NCI-H1436 (cell line): ENCODE measurements around the gene ATP6V0C.
"Not testable (repeated sequence)": the region's sequence is repeated elsewhere in the genome, so short reads cannot be mapped to it uniquely, and the experiment has no call there.

Experiments used
- DNase-seq: peaks from one replicate; lab custom pipeline; 2025; lab: John Stamatoyannopoulos, UW

Gene ATP6V0C

DNA sequence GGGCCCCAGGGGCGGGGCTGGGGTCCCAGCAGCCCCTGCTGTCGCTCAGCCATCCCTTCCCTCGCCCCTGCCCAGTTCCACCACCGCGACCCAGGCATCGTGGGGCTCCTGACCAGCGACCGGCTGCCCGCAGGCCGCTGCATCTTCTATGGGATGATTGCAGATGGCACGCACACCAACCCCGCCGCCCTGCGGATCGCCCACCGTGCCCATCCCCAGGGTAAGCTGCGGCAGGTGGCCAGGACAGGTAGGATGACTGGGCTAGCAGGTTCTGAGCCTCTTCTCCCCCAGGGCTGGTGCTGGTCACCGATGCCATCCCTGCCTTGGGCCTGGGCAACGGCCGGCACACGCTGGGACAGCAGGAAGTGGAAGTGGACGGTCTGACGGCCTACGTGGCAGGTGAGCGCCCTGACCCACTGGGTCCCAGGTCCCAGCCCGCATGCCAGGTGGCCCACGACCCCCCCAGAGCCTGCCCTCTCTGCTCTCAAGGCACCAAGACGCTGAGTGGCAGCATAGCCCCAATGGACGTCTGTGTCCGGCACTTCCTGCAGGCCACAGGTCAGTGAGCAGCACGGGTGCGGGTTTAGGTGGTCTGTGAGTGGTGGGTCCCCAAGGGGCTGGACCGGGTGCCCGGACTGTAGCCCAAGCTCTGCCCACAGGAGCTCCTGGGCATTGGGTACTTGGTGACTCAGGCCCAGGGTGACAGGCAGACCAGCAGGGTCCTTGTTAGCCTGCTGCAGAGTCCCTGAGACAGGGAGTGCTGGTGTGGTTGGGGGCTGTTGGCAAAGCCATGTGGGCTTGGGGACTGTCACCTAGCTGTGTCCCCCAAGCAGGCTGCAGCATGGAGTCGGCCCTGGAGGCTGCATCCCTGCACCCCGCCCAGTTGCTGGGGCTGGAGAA is 14.7 kb downstream of the ATP6V0C start:
- no peak for DNase-seq

- DNase-seq, result no peak
Measured at GRCh38 chr16:2529061-2529931, 15.5 kb downstream of the ATP6V0C start.

DNA sequence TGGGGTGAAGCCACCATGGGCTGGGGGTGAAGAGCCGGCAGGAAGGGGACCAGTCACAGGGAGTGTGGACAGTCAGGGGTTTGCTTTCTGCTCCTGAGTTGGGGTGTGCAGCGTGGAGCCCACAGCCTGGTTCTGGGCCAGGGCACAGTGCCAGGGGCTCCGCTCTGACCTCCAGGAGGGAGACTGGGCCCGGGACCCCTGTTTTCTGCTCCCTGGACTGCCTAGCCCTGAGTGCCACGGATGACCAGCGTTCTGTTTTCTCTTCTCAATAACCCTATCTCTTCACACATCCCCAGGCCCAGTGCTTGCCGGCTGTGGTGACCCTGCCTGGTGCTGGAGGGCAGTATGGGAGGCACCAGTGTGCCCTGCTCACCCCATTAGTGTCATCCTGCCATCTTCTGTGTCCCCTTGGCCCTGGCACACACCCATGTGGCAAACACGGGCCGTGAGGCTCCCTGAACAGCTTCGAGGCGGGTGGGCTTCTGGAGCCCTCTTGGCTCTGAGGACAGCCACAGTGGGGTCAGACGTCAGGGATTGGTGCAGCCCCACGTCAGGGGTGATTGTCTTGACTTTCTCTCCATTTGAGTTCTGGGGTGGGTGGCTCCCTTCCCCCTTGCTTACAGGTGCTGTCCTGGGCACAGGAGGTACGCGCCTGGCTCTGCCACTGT is 16.3 kb downstream of the ATP6V0C start:
- DNase-seq, result no peak

DNA sequence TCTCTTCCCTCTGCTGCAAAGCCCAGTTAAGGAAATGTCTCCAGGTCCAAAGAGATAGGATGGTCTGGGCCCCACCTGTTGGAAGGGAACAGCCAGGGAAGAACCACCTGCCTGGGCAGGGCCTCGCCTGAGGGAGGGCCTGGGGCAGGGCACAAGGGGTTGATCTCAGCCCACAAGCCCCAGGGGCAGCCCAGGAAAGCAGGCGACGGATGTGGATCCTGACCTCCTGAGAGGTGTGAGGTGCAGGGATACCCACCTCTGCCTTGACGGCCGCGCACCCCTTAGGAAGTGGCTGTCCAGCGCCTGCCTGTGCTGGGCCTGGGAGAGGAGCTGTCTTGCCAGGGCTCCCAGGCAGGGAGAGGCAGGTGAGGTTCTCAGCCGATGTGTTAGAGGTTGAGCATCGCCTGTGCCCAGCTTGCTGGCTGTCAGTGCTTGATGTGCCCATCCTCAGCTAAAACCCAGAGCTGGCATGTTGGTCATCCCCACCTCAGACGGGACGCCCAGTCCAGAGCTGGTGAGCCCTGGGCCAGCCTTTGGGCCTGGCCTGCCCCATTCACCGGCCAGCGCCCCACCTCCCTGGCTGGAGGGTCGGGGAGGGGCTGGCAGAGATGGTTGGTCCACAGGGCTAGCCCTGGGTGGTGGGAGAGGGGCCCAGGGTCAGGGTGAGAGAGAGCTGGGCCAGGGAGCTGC is 17.0 kb downstream of the ATP6V0C start:
- no peak for DNase-seq

- no peak for DNase-seq
Measured at GRCh38 chr16:2531371-2531695, 17.6 kb downstream of the ATP6V0C start, which contains the start of gene CEMP1. Gene CEMP1 (minus strand): TSS chr16:2531408. CDS start chr16:2531073, 335 bp downstream.

GRCh38 chr16:2531696-2532493 is 18.1 kb downstream of the ATP6V0C start:
- peak; percentile 97 for DNase-seq

DNA sequence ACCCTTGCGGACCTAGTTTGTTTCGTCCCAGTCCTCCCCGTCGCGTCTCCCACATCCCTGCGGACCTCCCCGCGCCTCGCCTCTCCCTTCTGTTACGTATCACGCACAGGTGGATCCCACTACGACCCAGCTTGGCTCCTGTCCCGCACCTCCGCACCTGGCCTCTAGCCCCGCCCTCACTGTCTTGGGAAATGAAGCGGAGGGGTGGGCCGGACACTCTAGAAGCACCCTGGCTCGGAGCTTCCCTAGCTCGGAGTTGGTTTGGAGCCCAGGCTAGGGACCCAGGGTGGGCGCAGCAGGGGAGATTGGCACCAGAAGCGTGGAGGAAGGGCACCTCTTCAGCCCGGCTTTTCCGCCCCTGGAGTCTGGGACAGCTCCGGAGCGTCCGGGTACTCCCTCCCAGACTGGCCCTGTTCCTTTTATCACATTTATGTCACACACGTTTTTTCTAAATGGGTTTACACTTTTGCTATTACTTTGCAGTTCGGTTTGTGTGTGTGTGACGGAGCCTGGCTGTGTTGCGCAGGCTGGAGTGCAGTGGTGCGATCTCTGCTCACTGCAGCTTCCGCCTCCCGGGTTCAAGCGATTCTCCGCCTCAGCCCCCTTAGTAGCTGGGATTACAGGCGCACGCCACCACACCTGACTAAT is 18.9 kb downstream of the ATP6V0C start:
- peak; percentile 69 for DNase-seq

DNA sequence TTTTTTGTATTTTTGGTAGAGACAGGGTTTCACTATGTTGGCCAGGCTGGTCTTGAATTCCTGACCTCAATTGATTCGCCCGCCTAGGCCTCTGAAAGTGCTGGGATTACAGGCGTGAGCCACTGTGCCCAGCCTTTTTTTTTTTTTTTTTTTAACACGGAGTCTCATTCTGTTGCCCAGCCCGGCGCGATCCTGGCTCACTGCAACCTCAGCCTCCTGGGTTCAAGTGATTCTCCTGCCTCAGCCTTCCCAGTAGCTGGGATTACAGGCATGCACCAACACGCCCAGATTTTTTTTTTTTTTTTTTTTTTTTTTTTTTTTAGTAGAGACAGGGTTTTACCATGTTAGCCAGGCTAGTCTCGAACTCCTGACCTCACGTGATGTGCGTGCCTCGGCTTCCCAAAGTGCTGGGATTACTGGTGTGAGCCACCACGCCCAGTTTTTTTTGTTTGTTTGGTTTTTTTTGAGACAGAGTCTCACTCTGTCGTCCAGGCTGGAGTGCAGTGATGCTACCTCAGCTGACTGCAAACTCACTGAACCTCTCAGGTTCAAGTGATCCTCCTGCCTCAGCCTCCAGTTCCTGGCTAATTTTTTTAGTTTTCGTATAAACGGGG is 19.5 kb downstream of the ATP6V0C start:
- not testable (repeated sequence) for DNase-seq

DNA sequence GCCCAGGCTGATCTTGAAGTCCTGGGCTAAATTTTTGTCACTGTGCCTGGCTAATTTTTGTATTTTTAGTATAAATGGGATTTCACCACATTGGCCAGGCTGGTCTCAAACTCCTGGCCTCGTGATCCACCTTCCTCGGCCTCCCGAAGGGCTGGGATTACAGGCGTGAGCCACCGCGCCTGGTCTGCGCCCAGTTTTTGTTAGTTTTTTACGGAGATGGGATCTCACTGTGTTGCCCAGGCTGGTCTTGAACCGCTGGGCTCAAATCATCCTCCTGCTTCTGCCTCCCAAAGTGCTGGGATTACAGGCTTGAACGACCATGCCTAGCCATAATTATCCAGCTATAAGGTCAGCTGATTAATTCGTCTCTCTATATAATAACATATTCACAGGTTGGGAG is 20.2 kb downstream of the ATP6V0C start:
- DNase-seq, result no peak

GRCh38 chr16:2534335-2534734 is 20.6 kb downstream of the ATP6V0C start:
- DNase-seq, result not testable (repeated sequence)

DNA sequence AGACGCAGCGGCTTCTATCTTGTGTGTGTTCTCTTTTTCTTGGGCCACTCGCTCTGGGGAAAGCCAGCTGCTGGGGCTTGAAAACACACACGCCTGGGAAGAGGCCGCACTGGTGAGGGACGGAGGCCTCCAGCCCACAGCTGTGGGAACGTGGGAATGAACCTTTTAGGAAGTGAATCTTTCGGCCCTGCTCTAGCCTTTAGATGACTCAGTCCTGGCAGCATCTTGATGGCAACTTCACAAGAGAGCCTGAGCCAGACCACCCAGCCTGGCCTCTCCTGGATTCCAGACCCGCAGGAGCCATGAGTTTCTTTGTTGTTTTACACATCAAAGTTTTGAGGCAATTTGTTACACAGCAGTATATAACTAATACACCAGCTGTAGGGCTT is 21.9 kb downstream of the ATP6V0C start:
- no peak for DNase-seq

GRCh38 chr16:2537451-2538379 is 24.0 kb downstream of the ATP6V0C start, which contains the start of gene PDPK1:
Gene PDPK1 (plus strand): TSS chr16:2538021. CDS start chr16:2538113, 92 bp downstream.
- DNase-seq, result peak; percentile 93

GRCh38 chr16:2539192-2539844 is 25.6 kb downstream of the ATP6V0C start:
- DNase-seq, result not testable (repeated sequence)

DNA sequence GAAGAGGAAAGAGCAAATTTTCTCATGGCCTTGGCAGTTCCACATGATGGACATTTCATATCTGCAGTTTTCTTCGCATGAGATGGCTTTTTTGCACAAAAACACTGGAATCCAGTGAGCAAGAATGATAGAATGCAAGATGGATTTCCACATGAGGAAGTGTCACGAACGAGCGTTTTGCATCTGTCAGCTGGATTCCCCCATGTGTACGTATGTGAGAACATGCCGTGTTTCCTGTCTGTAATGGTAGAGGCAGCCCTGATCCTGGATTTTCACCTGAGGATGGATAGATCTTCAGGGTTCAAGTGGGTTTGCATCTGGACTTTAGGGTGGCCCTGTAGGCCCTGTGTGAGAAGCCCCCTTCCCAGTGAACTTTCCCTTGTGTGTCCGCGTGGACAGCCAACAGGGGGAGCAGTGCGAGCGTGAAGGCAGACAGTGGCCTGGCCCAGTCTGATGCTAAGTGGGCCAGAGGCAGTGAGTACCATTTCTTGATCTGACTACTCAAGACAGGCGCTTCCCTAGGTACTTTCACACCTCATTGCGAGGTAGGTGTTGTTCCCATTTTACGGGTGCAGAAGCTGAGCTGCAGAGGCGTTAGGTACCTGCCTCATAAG is 26.2 kb downstream of the ATP6V0C start:
- DNase-seq, result not testable (repeated sequence)

DNA sequence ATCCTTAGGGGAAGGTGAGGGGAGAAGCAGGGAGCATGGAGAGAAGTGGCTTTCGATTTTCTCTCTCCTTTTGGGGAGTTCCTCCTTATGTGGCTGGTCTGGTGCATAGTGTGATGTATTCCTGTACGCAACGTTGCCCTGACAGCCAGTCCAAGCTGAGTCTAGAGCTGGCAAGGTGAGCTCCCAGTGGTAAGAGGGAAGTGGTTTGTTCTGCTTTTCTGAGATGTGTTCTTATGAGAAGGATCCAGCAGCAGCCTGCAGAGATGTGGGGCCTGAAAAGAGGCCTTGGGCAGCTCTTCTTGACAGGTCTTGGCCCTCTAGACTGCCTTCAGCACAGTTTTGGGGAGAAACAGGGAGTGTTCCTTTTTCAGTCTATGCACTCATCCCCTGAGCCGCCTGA is 27.2 kb downstream of the ATP6V0C start:
- not testable (repeated sequence) for DNase-seq

GRCh38 chr16:2541409-2541808 is 27.7 kb downstream of the ATP6V0C start:
- DNase-seq, result not testable (repeated sequence)

- DNase-seq, result not testable (repeated sequence)
Measured at GRCh38 chr16:2543771-2544170, 30.0 kb downstream of the ATP6V0C start.
